ENCODE measurements around the gene GAREM2.

GRCh38 chr2:26144953-26145680 is 27.8 kb upstream of the GAREM2 start:
- TF ChIP-seq CTCF (IDR thresholded peaks at IDR 0.05) (peak; percentile 73 to 86 (median 78)), POLR2AphosphoS5 (IDR thresholded peaks at IDR 0.05; ENCODE audit: insufficient read depth in 1 of 2, low read depth in 1 of 2) (no peak), POLR2A (IDR thresholded peaks at IDR 0.05) (no peak)
